Activated CD4-positive, alpha-beta T cell treated with anti-CD3 and anti-CD28 coated beads, Interleukin-2, Interleukin-4, amounts not matched to agents 100 ng/mL and 50 ng/mL, durations not matched to agents 16 hours and 8 hours (primary cell): ENCODE data around the gene CFAP46.

Experiments used
- DNase-seq: peaks from one replicate; pipeline ENCODE4 v3.0.0-alpha.2; 2020; ENCODE audit warnings: low spot score

CFAP46 gene

GRCh38 chr10:132979491-132980425 is 37.4 kb upstream of the CFAP46 start:
- no peak for DNase-seq

GRCh38 chr10:132978542-132978941 is 36.2 kb upstream of the CFAP46 start:
- no peak for DNase-seq

- DNase-seq = no peak
Observed at GRCh38 chr10:132977807-132978206, 35.4 kb upstream of the CFAP46 start.

GRCh38 chr10:132977076-132977475 is 34.7 kb upstream of the CFAP46 start:
- no peak for DNase-seq

GRCh38 chr10:132975831-132976682 is 33.7 kb upstream of the CFAP46 start:
- DNase-seq = no peak

- DNase-seq = no peak
Observed at GRCh38 chr10:132974886-132975830, 32.8 kb upstream of the CFAP46 start.

- DNase-seq = no peak
Observed at GRCh38 chr10:132974249-132974796, 32.0 kb upstream of the CFAP46 start.

- no peak for DNase-seq
Observed at GRCh38 chr10:132973903-132974241, 31.5 kb upstream of the CFAP46 start.

GRCh38 chr10:132972986-132973902 is 30.9 kb upstream of the CFAP46 start:
- no peak for DNase-seq

- DNase-seq = no peak
Observed at GRCh38 chr10:132972149-132972985, 30.0 kb upstream of the CFAP46 start.

GRCh38 chr10:132971448-132972148 is 29.2 kb upstream of the CFAP46 start:
- DNase-seq = no peak

- no peak for DNase-seq
Observed at GRCh38 chr10:132970641-132971438, 28.5 kb upstream of the CFAP46 start.

- DNase-seq = no peak
Observed at GRCh38 chr10:132967540-132967939, 25.2 kb upstream of the CFAP46 start.

GRCh38 chr10:132965411-132966057 is 23.2 kb upstream of the CFAP46 start:
- no peak for DNase-seq

- peak; percentile 11 for DNase-seq
Observed at GRCh38 chr10:132964707-132965410, 22.5 kb upstream of the CFAP46 start.

GRCh38 chr10:132964231-132964630 is 21.9 kb upstream of the CFAP46 start:
- DNase-seq = no peak

GRCh38 chr10:132963430-132963960 is 21.1 kb upstream of the CFAP46 start:
- DNase-seq = no peak
